ENCODE measurements around the gene ITGAV. TPM values are rescaled to one million over a fixed set of nuclear protein-coding genes. Genes with fewer than 3 reads are reported as not detected.

ITGAV gene
- total and polyA plus RNA-seq, 8 donors = 9.0 to 83.3 (median 29.4) TPM

GRCh38 chr2:186697536-186697935, 107.7 kb downstream of the ITGAV start:
- Histone ChIP-seq H3K4me3 (no peak overlapping the region), H3K36me3 (no peaks in the 10 kb centered on the region), H3K9me3 (no peaks in the 10 kb centered on the region), H3K27me3 (no peaks in the 10 kb centered on the region), H3K27ac (no peak overlapping the region), H3K4me1 (no peaks in the 10 kb centered on the region)
- TF ChIP-seq, protein P1, sequence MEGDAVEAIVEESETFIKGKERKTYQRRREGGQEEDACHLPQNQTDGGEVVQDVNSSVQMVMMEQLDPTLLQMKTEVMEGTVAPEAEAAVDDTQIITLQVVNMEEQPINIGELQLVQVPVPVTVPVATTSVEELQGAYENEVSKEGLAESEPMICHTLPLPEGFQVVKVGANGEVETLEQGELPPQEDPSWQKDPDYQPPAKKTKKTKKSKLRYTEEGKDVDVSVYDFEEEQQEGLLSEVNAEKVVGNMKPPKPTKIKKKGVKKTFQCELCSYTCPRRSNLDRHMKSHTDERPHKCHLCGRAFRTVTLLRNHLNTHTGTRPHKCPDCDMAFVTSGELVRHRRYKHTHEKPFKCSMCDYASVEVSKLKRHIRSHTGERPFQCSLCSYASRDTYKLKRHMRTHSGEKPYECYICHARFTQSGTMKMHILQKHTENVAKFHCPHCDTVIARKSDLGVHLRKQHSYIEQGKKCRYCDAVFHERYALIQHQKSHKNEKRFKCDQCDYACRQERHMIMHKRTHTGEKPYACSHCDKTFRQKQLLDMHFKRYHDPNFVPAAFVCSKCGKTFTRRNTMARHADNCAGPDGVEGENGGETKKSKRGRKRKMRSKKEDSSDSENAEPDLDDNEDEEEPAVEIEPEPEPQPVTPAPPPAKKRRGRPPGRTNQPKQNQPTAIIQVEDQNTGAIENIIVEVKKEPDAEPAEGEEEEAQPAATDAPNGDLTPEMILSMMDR (IDR thresholded peaks at IDR 0.05) = no peak
- intact Hi-C loops (cut with DNase I) = no loop called here
- FAIRE-seq = no peak
- no peak for DNase-seq
- WGBS, 2 donors = 95 to 97% methylated on average over 1 of the region's 1 CpG
- ATAC-seq = no peak

- TF ChIP-seq, protein P1 (IDR thresholded peaks at IDR 0.05) = no peak
- no peak for FAIRE-seq
- no peak for ATAC-seq
- DNase-seq = no peak
- no peaks in the 10 kb centered on the region for H3K27me3 ChIP-seq
- H3K9me3 ChIP-seq = no peaks in the 10 kb centered on the region
- no peak overlapping the region for H3K27ac ChIP-seq
- H3K4me1 ChIP-seq = no peaks in the 10 kb centered on the region
- no peak overlapping the region for H3K4me3 ChIP-seq
- no peaks in the 10 kb centered on the region for H3K36me3 ChIP-seq
- intact Hi-C loops (cut with DNase I) = no loop called here
Observed at GRCh38 chr2:186699742-186700141, 109.9 kb downstream of the ITGAV start.

- TF ChIP-seq, protein P1 (IDR thresholded peaks at IDR 0.05) = no peak
- intact Hi-C loops (cut with DNase I) = no loop called here
Observed at GRCh38 chr2:186702006-186702405, 112.2 kb downstream of the ITGAV start.

GRCh38 chr2:186702501-186702900, 112.6 kb downstream of the ITGAV start:
- no peaks in the 10 kb centered on the region for H3K9me3 ChIP-seq
- H3K36me3 ChIP-seq = no peaks in the 10 kb centered on the region
- no peaks in the 10 kb centered on the region for H3K27me3 ChIP-seq
- H3K4me1 ChIP-seq = no peaks in the 10 kb centered on the region
- no peak overlapping the region for H3K27ac ChIP-seq
- H3K4me3 ChIP-seq = no peak overlapping the region
- ATAC-seq = no peak
- FAIRE-seq = no peak
- DNase-seq = no peak
- 85 to 88% methylated on average over 2 of the region's 2 CpGs for WGBS, 2 donors
- intact Hi-C loops (cut with DNase I) = no loop called here
- TF ChIP-seq, protein P1 (IDR thresholded peaks at IDR 0.05) = no peak

More at GRCh38 chr2:186702006-186702405, 112.2 kb downstream of the ITGAV start:
- ATAC-seq (no peak), DNase-seq (no peak), FAIRE-seq (no peak)
- Histone ChIP-seq H3K27ac (no peak overlapping the region), H3K4me1 (no peaks in the 10 kb centered on the region), H3K27me3 (no peaks in the 10 kb centered on the region), H3K36me3 (no peaks in the 10 kb centered on the region), H3K9me3 (no peaks in the 10 kb centered on the region), H3K4me3 (no peak overlapping the region)
- 86 to 92% methylated on average over 2 of the region's 2 CpGs for WGBS, 2 donors

DNA sequence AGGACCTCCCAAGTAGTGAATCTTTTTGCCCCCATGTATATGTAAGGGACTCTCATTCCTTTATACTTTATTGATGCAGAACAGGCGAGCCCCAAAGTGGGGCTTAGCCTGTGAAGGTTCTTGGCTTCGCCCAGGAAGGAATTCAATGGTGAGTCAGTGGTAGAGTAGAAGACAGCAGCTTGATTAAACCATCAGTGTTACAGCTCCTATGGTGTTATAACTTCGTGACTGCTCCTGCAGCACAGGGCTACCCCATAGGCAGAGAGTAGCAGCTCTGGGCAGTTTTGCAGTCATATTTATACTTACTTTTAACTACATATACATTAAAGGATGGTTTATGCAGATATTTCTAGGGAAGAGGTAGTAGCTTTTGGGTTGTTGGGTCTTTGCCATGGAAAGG, 115.0 kb downstream of the ITGAV start:
- H3K27me3 ChIP-seq = no peaks in the 10 kb centered on the region
- FAIRE-seq = no peak
- intact Hi-C loops (cut with DNase I) = no loop called here

More for the DNA sequence above, 115.0 kb downstream of the ITGAV start:
- H3K4me1 ChIP-seq = no peaks in the 10 kb centered on the region
- DNase-seq (no peak), ATAC-seq (no peak)
- H3K27ac ChIP-seq = no peak overlapping the region
- H3K36me3 ChIP-seq = no peaks in the 10 kb centered on the region
- 72 to 82% methylated on average over 3 of the region's 3 CpGs for WGBS, 2 donors
- TF ChIP-seq, protein P1 (IDR thresholded peaks at IDR 0.05) = no peak
- no peaks in the 10 kb centered on the region for H3K9me3 ChIP-seq
- no peak overlapping the region for H3K4me3 ChIP-seq

All from pancreas (tissue), 10 donors.